Stimulated activated CD4-positive, alpha-beta T cell treated with anti-CD3 and anti-CD28 coated beads, TNF-alpha, amount 100 ng/mL, for 48 hours (primary cell): Measurements from ENCODE around the gene DBH.

ENCODE experiments used
- DNase-seq, 3 donors: peaks; one replicate each; pipeline ENCODE4 v3.0.0-alpha.2; 2020; ENCODE audit warnings: low read depth in 3 of 3

Gene DBH

GRCh38 chr9:133635533-133636531 is at the start of gene DBH:
DBH (plus strand) TSS chr9:133636363; CDS start chr9:133636372, 9 bp downstream.
- no peak for DNase-seq

GRCh38 chr9:133587051-133587450 is 49.1 kb upstream of the DBH start:
- no peak for DNase-seq

- DNase-seq, result no peak
Measured at GRCh38 chr9:133587466-133587865, 48.7 kb upstream of the DBH start.

- peak; percentile 14 to 33 (median 24) for DNase-seq
Measured at GRCh38 chr9:133589454-133590227, 46.5 kb upstream of the DBH start.

GRCh38 chr9:133590231-133590855 is 45.8 kb upstream of the DBH start:
- DNase-seq, result no peak

GRCh38 chr9:133591116-133591910 is 44.9 kb upstream of the DBH start:
- DNase-seq, result no peak

GRCh38 chr9:133591985-133592384 is 44.2 kb upstream of the DBH start:
- DNase-seq, result no peak

GRCh38 chr9:133592731-133593409 is 43.3 kb upstream of the DBH start:
- DNase-seq, result no peak

- DNase-seq, result no peak
Measured at GRCh38 chr9:133593587-133594253, 42.4 kb upstream of the DBH start.

- no peak for DNase-seq
Measured at GRCh38 chr9:133594310-133594709, 41.9 kb upstream of the DBH start.

GRCh38 chr9:133595910-133596309 is 40.3 kb upstream of the DBH start:
- no peak for DNase-seq

GRCh38 chr9:133597316-133597957 is 38.7 kb upstream of the DBH start:
- DNase-seq, result no peak

GRCh38 chr9:133598978-133599377 is 37.2 kb upstream of the DBH start:
- no peak for DNase-seq

- DNase-seq, result no peak
Measured at GRCh38 chr9:133599470-133600173, 36.5 kb upstream of the DBH start.

GRCh38 chr9:133600739-133601138 is 35.4 kb upstream of the DBH start:
- DNase-seq, result no peak

GRCh38 chr9:133601746-133602145 is 34.4 kb upstream of the DBH start:
- no peak for DNase-seq

- DNase-seq, result no peak
Measured at GRCh38 chr9:133602277-133602676, 33.9 kb upstream of the DBH start.

GRCh38 chr9:133603135-133603927 is 32.8 kb upstream of the DBH start:
- no peak for DNase-seq
